ENCODE measurements around the gene SLC17A7.

The SLC17A7 gene

GRCh38 chr19:49441960-49442350 lies 628 bp upstream of the SLC17A7 start:
- TF ChIP-seq POLR2AphosphoS5 (IDR thresholded peaks at IDR 0.05; ENCODE audit: low read depth, low read length) (no peak), REST (IDR thresholded peaks at IDR 0.05; ENCODE audit: insufficient read depth in 1 of 2, low read depth in 2 of 2, low read length in 2 of 2) (no peak), SIN3A (IDR thresholded peaks at IDR 0.05; ENCODE audit: borderline replicate concordance, insufficient read depth, low read length) (no peak), FOXP2 (optimal IDR thresholded peaks at IDR 0.05; ENCODE audit: borderline replicate concordance, extremely low read depth, extremely low read length, insufficient read depth) (no peak), TAF1 (IDR thresholded peaks at IDR 0.05; ENCODE audit: borderline replicate concordance, insufficient read depth, low read length) (no peak)

- no peak for TF ChIP-seq REST (IDR thresholded peaks at IDR 0.05; ENCODE audit: insufficient read depth in 1 of 2, low read depth in 2 of 2, low read length in 2 of 2)
- TF ChIP-seq SIN3A (IDR thresholded peaks at IDR 0.05; ENCODE audit: borderline replicate concordance, insufficient read depth, low read length): no peak
- no peak for TF ChIP-seq TAF1 (IDR thresholded peaks at IDR 0.05; ENCODE audit: borderline replicate concordance, insufficient read depth, low read length)
- no peak for TF ChIP-seq POLR2AphosphoS5 (IDR thresholded peaks at IDR 0.05; ENCODE audit: low read depth, low read length)
- TF ChIP-seq FOXP2 (optimal IDR thresholded peaks at IDR 0.05; ENCODE audit: borderline replicate concordance, extremely low read depth, extremely low read length, insufficient read depth): no peak
These were observed 703 bp downstream of the SLC17A7 start for GRCh38 chr19:49440439-49441209.

- TF ChIP-seq REST (IDR thresholded peaks at IDR 0.05; ENCODE audit: insufficient read depth in 1 of 2, low read depth in 2 of 2, low read length in 2 of 2) (no peak), POLR2AphosphoS5 (IDR thresholded peaks at IDR 0.05; ENCODE audit: low read depth, low read length) (no peak), SIN3A (IDR thresholded peaks at IDR 0.05; ENCODE audit: borderline replicate concordance, insufficient read depth, low read length) (no peak), TAF1 (IDR thresholded peaks at IDR 0.05; ENCODE audit: borderline replicate concordance, insufficient read depth, low read length) (no peak), FOXP2 (optimal IDR thresholded peaks at IDR 0.05; ENCODE audit: borderline replicate concordance, extremely low read depth, extremely low read length, insufficient read depth) (no peak)
These were observed 1.5 kb downstream of the SLC17A7 start for GRCh38 chr19:49439836-49440235.

GRCh38 chr19:49438261-49438660 lies 3.1 kb downstream of the SLC17A7 start:
- TF ChIP-seq SIN3A (IDR thresholded peaks at IDR 0.05; ENCODE audit: borderline replicate concordance, insufficient read depth, low read length) (no peak), TAF1 (IDR thresholded peaks at IDR 0.05; ENCODE audit: borderline replicate concordance, insufficient read depth, low read length) (no peak), POLR2AphosphoS5 (IDR thresholded peaks at IDR 0.05; ENCODE audit: low read depth, low read length) (no peak), REST (IDR thresholded peaks at IDR 0.05; ENCODE audit: insufficient read depth in 1 of 2, low read depth in 2 of 2, low read length in 2 of 2) (no peak), FOXP2 (optimal IDR thresholded peaks at IDR 0.05; ENCODE audit: borderline replicate concordance, extremely low read depth, extremely low read length, insufficient read depth) (no peak)

All from PFSK-1 (cell line).